ENCODE data around the gene FCRLB.
"Not testable (repeated sequence)": the region's sequence is repeated elsewhere in the genome, so short reads cannot be mapped to it uniquely, and the experiment has no call there.

Gene FCRLB, protein sequence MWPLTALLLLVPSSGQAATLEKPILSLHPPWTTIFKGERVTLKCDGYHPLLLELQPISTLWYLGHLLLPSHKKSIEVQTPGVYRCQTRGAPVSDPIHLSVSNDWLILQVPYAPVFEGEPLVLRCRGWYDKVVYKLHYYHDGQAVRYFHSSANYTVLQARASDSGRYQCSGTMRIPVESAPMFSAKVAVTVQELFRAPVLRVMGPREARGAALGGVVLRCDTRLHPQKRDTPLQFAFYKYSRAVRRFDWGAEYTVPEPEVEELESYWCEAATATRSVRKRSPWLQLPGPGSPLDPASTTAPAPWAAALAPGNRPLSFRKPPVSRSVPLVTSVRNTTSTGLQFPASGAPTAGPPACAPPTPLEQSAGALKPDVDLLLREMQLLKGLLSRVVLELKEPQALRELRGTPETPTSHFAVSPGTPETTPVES

DNA sequence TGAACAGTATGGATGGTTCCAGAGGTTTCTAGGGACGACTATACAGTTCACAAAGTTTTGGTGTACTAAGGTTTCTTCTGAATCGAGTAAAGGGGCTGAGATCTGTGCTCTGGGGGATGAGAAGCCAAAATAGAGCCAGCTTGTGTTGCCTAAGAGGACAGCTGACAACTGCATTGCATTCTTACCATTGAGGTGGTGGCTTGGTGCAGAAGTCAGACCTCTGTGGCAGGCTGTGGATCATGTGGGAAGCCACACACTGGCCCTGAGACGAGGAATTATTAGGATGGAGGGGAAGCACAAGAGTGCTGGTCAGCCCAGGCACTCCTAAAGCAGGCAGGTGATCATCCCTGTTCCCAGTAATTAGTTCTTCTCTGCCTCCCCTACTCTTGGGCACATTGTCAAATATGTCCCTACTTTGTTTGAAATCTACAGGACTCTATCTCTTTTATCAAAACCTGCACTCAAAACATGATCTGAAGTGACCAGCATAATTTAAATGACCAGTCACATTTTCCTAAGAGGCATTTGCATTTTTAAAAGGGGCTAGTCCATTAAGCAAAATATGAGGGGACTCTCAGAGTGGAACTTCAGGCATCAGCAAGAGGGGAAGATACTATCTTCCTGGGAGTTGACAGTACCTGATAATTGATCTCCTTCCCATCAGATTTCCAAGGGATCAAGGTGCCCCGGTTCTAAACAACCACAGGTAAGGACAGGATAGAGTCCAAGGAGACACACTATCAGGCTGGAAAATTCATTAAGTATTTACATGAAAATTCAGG lies at the start of gene FCRLB:
Gene FCRLB (plus strand): TSS at position 589 of the 782 bp plus-strand sequence. CDS start 1,129 bp downstream, outside the sequence.
- DNase-seq (ENCODE audit: low spot score): no peak

DNA sequence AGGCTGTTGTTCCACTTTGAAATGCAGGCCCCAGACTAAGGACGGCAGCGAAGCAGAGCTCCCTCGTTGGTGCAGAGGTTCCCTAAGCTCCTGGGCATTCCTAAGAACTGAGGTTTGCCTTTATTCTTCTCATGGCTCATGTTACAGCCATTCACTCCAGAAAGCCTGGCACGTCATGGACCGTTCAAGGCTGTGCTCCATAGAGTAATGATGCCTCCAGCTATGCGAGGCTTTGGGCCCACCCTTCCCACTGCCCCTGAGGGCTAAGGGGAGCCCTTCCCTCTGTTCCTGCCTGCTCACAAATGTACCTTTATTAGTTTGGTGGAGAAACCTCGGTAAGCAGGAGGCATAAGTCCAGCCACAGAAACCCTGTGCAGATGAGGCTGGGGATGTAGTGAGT lies 47.9 kb upstream of the FCRLB start:
- not testable (repeated sequence) for DNase-seq (ENCODE audit: low spot score)

DNA sequence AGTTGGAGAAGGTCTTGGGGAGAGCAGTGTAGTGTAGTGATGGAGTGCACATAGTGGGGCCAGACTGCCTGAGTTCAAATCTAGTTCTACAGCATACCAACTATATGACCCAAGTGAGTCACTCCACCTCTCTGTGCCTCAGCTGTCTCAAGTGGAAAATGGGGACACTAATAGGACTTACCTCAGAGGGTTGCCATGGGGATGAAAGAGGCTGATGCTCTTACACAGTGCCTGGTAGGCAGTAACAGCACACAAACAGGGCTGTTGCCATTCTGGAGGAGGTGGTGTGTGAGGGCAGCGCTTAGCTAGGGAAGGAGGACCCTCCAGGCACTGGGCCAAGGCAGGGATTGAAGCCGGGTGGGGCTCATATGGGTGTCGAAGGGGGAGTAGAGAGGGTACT lies 46.9 kb upstream of the FCRLB start:
- DNase-seq (ENCODE audit: low spot score): not testable (repeated sequence)

DNA sequence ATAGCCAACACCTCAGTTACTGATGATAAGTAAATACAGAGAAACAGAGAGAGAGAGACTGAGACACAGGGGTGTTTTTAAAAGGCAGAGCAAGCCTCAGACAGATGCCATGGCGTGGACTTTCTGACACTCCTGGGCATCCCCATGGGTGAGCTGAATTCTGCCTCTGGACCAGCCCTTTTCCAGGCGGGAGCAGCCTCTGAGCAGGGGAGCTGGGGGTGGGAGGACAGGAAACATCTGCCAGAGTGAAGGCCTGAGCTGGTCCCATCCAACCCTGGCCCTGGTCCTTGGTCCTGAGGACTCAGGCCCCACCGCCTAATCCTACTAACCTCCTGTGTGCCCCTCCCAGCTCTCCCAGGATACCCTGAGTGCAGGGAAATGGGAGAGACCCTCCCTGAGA lies 46.4 kb upstream of the FCRLB start:
- DNase-seq (ENCODE audit: low spot score): not testable (repeated sequence)

DNA sequence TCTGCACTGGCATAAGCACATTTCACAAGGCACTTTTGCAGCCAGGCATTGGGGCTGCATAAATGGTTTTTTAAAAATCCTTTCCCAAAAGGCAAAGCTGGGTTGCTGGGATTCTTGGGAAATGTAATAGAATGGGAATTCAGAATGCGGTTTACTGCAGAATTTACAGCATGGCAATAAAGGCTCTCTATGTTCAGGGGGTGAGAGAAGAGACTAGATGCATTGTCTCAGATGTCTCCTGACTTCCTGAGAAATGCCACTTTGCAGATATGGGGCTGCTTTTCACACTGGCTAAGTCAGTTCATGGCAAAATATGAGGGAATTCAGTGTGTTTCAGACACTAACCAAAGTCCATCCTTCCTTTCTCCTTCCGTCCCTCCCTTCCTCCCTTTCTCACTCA lies 44.9 kb upstream of the FCRLB start:
- DNase-seq (ENCODE audit: low spot score): no peak

DNA sequence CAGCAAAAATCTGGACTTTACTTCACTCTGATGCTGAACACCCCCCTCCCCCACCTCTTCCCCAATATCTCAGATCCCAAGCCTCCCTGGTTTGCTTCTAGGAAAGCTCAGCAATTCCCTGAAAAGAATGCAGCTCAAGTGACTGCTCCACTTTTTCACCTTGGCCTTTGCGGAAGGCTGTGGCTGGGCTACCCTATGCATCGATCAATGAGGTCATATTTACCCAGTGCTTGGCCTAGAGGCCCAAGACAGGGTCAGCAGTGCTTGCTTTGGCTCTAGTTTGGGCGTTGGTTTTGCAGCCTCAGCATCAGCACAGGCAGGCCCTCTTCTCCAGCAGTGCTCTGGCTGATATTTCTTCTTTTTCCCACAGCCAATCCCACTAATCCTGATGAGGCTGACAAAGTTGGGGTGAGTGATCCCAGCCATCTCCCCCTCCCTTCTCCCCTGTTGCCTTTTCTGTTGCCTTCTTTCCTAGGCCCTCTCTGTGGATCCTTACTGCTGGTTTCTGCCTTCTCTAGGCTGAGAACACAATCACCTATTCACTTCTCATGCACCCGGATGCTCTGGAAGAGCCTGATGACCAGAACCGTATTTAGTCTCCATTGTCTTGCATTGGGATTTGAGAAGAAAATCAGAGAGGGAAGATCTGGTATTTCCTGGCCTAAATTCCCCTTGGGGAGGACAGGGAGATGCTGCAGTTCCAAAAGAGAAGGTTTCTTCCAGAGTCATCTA lies 44.2 kb upstream of the FCRLB start:
- DNase-seq (ENCODE audit: low spot score): no peak

DNA sequence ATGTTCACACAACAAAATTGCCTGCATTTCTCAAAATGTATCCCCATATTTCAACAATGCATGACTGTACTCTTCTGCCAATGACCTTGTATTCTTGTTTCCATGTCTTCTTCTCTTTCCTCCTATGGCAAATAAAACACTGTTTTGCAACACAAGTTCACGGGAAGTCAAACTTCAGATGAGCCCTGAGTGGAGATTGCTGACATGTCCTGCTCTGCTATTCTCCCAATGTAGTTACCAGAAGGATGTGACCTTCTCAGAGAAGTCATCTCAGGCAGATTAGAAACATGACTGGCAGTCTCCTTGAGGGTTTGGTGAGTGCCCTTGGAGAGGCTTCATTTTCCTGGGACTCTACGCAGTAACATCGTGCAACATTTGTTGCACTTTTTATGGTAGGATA lies 42.8 kb upstream of the FCRLB start:
- no peak for DNase-seq (ENCODE audit: low spot score)

DNA sequence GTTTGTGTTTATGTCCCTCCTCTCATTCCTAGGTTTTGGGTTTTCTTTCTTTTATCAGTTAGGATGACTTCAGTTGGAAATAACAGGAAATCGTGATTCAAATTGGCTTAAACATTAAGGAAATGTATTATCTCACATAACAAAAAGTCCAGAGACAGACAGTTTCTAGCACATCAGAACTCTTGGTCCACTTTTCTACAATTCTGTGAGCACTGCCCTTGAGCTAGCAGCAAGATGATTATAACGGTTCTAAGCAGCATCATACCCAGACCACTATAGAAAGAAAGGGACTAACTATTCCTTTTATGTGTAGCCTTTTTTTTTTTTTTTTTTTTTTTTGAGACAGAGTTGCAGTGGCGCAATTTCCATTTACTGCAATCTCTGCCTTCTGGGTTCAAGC lies 39.5 kb upstream of the FCRLB start:
- DNase-seq (ENCODE audit: low spot score): no peak

DNA sequence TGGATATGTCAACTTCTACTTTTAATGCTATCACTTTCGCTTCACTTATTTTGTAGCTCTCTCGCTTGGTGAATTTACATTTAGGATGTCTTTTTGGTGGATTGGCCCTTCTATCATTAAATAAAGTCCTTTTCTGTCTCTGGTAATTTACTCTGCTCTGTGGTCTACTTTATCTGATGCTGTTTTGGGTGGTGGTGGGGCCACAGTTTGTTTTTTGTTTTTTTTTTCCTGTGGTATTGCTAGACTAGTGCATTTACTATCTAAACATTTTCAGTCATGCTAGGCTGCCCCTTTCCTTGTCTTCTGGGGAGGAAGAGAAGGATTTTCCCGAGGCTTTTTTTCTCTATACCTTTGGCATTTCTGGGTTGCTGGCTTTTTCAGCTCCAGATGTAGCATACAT lies 32.4 kb upstream of the FCRLB start:
- DNase-seq (ENCODE audit: low spot score): no peak

DNA sequence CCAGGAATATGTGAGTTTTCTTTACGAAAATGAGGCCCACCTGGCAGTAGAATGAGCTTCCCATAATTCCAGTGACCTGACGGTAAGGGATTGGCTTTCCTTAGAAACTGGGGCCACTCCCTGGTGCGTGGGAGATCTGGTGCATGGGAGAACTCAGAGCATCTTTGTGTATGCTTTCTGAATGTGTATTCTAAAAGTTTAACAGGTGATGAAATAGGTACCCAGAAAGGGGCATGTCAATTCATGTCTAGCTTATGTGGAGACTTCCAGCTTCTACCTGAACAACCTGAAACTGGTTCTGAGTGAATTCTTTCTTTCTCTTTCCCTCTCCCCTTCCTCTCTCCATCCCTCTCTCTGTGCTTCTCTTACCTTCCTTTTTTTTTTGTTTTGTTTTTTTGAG lies 29.5 kb upstream of the FCRLB start:
- DNase-seq (ENCODE audit: low spot score): no peak

DNA sequence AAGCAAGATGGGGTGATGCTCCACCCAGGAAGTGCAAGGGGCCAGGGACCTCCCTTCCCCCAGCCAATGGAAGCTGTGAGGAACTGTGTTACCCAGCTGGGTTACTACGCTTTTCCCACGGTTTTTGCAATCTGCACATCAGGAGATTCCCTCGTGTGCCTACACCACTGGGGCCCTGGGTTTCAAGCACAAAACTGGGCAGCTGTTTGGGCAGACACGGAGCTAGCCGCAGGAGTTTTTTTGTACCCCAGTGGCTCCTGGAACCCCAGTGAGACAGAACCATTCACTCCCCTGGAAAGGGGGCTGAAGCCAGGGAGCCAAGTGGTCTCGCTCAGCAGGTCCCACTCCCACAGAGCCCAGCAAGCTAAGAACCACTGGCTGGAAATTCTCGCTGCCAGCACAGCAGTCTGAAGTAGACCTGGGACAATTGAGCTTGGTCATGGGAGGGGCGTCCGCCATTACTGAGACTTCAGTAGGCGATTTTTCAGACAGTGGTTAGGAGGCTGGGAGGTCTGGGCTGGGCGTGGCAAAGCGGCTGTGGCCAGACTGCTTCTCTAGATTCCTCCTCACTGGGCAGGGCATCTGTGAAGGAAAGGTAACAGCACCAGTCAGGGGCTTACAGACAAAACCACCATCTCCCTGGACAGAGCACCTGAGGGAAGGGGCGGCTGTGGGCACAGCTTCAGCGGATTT lies 28.2 kb upstream of the FCRLB start:
- not testable (repeated sequence) for DNase-seq (ENCODE audit: low spot score)

DNA sequence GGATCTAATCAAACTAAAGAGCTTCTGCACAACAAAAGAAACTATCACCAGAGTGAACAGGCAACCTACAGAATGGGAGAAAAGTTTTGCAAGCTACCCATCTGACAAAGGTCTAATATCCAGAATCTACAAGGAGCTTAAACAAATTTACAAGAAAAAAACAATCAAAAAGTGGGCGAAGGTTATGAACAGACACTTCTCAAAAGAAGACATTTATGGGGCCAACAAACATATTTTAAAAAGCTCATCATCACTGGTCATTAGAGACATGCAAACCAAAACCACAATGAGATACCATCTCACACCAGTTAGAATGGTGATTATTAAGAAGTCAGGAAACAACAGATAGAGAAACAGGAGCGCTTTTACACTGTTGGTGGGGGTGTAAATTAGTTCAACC lies 23.0 kb upstream of the FCRLB start:
- DNase-seq (ENCODE audit: low spot score): not testable (repeated sequence)

DNA sequence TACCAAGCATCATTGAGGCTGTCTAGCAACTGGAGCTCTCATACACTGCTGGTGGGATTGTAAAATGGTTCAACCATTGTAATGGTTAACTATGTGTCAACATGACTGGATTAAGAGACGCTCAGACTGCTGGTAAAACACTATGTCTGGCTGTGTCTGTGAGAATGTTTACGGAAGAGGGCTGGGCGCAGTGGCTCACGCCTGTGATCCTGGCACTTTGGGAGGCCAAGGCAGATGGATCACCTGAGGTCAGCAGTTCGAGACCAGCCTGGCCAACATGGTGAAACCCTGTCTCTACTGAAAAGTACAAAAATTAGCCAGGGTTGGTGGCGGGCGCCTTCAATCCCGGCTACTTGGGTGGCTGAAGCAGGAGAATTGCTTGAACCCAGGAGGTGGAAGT lies 19.1 kb upstream of the FCRLB start:
- DNase-seq (ENCODE audit: low spot score): no peak

DNA sequence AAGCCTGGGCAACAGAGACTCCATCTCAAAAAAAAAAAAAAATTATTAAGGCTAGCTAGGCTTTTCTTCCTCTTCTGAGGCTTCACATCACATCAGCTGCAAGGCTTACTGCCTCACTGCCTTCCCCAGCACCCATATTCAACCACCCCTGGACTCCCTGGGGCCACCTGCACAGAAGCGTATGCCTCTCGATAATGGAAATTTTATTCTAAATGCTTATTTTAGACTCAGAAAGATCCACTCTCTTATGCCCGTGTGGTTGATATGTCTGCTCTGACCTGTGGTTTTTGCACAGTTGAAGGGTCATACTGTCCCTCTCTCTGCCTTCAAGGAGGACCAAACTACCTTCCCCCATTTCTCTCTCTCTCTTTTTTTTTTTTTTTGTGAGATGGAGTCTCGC lies 15.8 kb upstream of the FCRLB start:
- DNase-seq (ENCODE audit: low spot score): peak; percentile 97

DNA sequence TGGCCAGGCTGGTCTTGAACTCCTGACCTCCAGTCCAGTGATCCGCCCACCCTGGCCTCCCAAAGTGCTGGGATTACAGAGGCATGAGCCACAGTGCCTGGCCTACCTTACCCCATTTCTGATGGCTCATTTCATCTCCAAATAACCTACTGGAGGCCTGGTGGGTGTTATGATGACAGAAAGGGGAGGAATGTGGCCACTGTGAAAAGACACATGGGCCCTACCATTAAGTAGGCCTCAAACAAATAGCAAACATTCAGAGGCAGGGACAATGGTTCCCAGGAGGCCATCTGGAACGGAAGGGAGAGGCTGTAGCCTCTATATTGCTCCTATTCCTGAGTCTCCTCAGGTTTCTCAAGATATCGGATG lies 15.2 kb upstream of the FCRLB start:
- DNase-seq (ENCODE audit: low spot score): peak; percentile 62

DNA sequence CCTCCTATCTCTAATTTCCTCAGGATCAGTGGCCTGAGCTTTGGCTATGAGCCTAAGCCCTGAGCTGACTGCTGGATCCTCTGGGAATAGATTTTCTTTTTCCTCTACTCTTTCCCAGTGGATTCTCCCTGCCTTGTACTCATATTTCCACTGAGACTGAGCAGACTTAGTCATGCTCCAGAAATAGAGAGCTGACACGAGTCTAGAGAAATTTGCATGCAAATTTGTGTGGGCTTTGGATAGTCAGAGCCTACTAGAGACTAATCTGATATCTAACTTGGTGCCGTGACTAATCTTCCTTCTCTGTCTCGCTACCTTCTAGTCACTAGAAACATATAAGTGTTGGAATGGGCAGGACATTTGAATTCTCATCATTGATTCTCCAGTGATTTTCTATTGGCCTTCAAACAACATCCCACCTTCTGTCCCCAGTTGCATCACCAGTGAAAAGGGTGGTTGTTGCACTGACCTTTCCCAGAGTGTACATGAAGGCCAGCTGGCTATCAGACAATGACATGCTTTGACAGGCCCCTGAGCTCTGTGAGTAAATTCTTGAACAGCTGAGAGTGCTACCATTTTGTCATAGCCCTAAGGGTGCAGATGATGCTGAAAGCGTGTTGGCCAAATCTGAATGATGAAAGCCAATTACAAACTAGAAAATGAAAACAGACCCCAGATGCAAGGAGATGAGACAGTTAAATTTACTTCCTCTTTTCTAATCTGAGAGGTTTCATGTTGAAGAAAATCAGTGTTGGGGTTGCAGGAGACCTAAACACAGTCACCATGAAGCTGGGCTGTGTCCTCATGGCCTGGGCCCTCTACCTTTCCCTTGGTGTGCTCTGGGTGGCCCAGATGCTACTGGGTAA lies 14.6 kb upstream of the FCRLB start, which contains the start of gene FCRLA:
Gene FCRLA (plus strand): TSS at position 748 of the 866 bp plus-strand sequence. CDS start 36 bp downstream, at position 784.
- peak; percentile 98 for DNase-seq (ENCODE audit: low spot score)

DNA sequence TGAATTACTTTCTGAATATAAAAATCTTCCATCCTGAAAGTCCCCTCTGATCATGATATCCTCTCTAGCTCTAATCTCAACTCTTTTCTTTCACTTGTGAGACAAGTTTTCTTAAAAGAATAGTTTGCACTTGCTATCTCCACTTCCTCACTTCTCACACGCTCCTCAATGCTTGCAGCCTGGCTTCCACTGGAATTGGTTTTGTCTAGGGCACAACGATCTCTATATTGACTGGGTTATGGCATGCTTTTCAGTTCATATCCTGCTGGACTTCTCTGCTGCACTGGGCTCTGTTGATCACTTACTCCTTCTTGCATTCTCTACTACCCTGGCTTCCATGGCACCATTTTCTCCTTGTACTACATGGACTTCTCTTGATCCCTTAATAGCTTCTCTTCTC lies 13.8 kb upstream of the FCRLB start:
- DNase-seq (ENCODE audit: low spot score): peak; percentile 60

DNA sequence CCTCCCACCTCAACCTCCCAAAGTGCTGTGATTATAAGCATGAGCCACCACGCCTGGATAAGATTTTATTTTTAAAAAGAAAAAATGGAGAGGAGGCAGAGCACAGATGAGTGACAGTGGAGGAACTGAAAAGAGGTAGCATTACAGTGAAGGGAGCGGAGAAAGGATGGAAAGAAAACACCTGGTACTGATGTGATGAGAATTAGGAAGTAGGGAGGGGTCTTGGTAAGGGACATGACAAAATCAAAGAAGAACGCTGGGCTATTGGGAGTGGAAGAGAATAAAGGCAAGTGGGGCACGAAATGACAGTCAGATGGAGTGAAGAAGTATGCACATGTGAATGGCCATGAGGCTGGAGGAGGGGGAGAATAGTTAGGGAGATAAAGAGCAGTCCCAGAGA lies 12.0 kb upstream of the FCRLB start:
- DNase-seq (ENCODE audit: low spot score): peak; percentile 31

DNA sequence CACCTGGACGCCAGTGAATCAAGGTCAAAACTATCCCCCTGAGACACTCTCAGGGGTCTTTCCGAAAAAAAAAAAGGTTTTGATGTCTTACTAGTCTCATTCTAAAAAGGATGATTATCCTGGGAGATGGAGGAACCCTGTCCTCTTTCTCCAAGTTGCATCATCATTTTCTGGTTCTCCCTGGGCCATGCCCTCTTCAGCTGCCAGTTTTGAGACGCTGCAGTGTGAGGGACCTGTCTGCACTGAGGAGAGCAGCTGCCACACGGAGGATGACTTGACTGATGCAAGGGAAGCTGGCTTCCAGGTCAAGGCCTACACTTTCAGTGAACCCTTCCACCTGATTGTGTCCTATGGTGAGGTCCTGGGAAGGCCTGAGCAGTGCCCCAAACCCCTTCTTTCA lies 10.8 kb upstream of the FCRLB start:
- no peak for DNase-seq (ENCODE audit: low spot score)

DNA sequence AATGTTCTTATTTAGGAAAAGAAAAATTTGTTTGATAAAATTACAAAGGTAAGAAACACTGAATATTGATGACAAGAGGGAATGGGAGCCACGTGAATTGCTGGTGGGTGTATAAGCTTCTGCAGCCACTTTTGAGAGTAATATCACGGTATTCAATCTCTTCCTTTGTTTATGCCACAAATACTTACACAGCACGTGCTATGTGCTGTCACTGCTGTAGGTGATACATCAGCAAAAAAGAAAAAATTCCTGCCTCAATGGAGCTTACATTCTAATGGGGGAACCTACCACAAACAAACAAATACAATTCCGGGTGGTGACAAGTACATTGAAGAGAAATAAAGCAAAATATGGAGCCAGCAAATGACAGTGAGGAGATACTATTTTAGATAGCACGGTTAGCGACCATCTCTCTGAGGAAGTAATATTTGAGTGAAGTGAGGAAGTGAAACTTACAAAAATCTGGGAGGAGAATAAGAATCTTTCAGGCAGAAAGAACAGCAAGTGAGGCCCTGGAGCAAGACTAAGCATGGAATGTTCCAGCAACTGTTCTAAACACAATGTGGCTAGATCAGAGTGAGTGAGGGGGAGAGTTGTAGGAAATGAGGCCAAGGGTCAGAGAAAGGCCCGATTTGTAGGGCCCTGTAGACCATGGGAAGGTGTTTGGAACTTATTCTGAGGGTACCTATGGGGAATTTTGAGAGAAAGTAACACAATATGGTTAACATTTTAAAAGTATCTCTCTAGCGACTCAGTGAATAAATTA lies 2.6 kb upstream of the FCRLB start:
- peak; percentile 93 for DNase-seq (ENCODE audit: low spot score)
